SHP77 treated with DMSO at 0.1 percent for 48 hours (cell line): ENCODE measurements around the gene BCAT1.
"Not testable (repeated sequence)": the region's sequence is repeated elsewhere in the genome, so short reads cannot be mapped to it uniquely, and the experiment has no call there.

Source experiments
- DNase-seq: peaks from one replicate; lab custom pipeline; 2025; lab: John Stamatoyannopoulos, UW

Gene BCAT1

DNA sequence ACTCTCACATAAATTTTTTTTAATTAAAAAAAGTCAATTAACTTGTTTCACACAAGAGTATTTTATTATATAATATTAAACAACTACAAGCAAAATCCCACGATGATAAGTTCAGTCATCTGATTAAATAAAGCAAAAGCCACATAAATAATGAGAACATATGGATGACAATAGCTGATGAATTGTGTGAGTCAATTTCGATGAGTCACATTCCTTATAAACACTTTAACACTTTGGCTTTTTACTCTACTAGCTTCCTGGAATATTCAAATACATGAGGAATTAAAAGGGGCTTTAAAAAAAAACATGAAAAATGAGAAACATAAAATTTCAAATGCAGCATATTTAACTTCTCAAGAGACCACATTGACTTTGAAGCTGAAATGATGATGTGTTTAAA, 95.3 kb downstream of the BCAT1 start:
- no peak for DNase-seq

DNA sequence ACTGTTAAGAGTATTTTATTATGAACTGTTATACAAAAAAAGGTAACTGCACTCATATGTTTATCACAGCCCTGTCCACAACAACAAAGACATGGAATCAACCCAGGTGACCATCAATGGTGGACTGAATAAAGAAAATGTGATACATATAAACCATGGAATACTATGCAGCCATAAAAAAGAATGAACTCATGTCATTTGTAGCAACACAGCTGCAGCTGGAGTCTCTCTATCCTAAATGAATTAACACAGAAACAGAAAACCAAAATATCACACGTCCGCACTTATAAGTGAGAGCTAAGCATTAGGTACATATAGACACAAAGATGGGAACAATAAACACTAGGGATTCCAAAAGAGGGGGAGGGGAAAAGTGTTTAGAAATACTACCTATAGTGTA, 95.8 kb downstream of the BCAT1 start:
- DNase-seq, result no peak

GRCh38 chr12:24852420-24852819, 96.5 kb downstream of the BCAT1 start:
- DNase-seq, result no peak

- DNase-seq, result not testable (repeated sequence)
Measured at GRCh38 chr12:24851883-24852282, 97.0 kb downstream of the BCAT1 start.

GRCh38 chr12:24851341-24851740, 97.6 kb downstream of the BCAT1 start:
- DNase-seq, result no peak

DNA sequence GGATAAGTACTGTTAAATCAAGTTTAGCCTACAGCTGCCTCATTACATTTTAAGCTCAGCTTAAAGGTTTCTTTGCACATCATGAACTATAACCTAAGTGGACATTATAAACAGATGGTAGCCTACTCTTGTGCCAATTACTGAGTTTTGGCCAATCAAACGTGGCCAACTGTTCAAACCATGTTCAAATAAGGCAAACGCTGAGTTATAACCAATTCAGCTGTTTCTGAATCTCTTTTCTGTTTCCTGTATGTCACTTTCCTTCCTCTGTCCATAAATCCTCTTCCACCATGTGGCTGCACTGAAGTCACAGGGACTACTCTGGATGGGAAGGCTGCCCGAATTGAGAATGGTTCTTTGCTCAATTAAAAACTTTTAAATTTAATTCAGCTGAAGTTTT, 98.4 kb downstream of the BCAT1 start:
- no peak for DNase-seq

GRCh38 chr12:24848941-24849477, 99.9 kb downstream of the BCAT1 start:
- no peak for DNase-seq

DNA sequence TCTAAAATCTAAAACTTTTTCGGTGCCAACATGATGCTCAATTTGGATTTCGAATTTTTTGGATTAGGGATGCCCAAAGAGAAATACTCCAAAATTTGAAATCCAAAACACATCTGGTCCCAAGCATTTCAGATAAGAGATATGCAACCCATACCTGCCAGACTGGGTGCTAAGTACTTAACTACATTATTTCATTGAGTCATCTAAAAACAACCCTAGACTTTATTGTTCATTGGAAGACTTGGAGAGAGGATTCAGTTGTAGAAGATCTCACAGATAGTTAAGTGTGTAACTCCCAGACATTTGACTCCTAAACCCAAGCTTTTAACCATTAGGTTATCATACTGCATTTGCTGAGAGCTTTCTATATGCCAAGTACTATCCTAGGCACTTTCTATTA, 102.2 kb downstream of the BCAT1 start:
- no peak for DNase-seq

DNA sequence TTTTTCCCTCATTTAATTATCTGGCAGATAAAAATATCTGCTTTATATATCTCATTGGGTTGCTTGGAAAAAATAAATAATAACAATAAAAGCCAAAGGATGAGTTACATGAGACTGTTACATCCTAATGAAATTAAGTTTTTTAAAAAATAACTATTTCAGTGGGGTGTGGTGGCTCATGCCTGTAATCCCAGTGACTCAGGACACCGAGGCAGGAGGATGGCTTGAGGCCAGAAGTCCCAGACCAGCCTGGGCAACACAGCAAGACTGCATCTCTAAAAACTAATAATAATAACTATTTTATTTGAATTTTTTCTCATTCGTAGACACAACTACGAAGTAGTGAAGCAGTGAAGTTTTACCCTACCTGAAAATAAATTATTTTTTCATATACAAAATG, 103.3 kb downstream of the BCAT1 start:
- DNase-seq, result no peak

DNA sequence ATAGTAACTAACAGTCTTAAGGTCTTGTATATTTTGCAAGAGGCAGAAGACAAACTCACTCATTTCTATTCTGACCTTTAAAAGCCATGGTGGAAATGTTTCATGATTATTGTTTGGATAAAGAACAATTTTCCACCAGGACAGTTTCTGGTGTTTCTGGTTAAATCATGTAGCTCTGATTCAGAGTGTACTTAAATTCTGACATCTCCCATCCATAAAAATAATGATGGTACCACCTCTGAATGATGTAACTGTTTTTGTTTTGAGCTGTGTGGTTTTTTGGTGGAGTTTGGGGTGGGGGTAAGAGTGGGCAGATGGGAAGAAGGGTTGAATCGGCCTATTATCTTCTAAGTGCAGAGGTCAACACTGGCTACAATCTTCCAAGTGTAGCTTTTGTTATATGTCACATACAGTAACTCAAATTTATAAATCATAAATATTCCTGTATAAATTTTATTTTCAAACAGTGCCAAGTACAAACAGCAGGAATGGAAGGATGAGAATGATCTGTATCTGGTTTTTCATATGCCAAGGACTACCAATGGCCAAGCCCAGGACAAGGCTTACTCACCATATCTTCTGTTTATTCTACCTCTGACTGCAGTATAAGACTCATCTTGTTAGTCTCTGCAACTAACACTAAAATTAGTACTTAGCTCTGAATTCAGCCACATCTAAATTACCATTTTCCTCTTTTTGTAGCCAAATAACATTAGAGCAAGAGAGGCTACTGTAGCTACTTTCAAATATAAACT, 108.7 kb downstream of the BCAT1 start:
- DNase-seq, result no peak

GRCh38 chr12:24839268-24839791, 109.6 kb downstream of the BCAT1 start:
- DNase-seq, result no peak

DNA sequence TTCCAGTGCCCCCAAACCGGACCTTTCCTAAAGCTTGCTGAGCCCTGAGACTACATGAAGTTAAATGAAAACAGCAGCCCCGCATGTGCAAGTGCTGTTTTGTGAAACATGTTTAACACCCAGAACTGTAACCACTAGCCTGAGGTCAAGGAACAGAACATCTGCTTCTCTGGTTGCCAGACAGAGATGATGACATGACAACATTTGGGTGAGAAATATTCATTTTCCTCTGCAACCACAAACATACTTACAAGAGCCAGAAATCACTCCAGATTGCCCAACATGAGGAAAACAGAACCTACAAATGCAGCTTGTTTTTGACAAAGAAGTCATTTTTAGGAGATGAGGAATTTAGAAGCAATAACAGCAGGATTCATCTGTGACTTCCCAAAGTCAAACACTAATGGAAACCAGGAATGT, 110.4 kb downstream of the BCAT1 start:
- DNase-seq, result no peak

- no peak for DNase-seq
Measured at GRCh38 chr12:24835377-24835776, 113.5 kb downstream of the BCAT1 start.

- no peak for DNase-seq
Measured at GRCh38 chr12:24833513-24833912, 115.4 kb downstream of the BCAT1 start.

- no peak for DNase-seq
Measured at GRCh38 chr12:24823808-24824515, 124.9 kb downstream of the BCAT1 start.

DNA sequence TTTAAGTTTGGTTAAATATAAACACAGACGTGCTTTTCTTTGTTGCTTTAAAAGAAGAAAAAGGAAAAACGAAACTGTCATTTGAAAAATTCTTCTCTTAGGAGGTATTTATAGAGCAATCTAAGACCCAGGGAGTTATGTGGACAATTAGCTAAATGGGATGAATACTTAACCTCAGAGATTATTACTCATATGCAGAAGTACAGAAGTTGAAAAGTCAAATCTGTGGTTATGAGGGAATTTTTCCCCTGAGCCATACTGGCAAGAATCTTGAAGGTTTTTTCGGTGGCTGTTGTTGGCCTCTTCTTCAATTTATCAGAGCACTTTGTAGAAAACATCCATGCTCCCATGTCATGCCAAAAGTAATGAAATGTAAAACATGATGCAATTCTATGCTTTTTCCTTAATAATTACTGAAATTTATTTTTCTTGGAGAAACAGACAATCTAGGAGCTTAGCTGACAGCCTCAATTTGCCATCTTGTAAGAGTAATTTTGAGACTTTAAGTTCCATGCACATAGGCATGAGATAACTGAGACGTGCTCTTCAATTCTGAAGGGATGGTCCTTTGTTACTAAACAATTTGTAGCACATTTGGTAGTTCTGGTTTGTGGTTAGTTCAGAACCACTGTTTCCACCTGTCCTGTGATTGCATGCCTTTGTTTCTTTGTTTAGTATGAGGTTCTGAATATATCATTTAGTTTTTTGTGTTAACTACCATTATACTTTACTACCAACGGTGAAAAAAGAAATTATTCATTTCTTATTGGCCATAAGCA, 126.6 kb downstream of the BCAT1 start:
- no peak for DNase-seq

GRCh38 chr12:24821691-24822090, 127.2 kb downstream of the BCAT1 start:
- DNase-seq, result no peak

DNA sequence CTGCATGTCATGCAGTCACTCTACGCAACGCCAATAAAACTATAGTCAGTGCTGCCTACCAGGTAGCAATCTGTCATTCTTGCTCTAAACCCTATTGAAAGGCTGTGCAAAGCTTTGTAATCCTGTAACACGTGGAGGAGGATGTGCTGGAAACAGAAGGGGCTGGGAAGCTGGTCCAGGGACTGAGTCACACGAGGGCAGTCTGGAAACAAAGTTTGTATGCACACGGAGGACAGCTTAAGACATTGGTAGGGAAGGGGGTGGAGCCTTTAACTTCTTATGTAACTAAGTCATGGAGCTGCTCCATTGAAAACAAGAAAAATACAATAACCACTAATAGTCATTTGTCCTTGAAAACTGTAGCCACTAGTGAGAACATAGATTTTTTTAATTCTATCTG, 128.0 kb downstream of the BCAT1 start:
- DNase-seq, result no peak

GRCh38 chr12:24818351-24818750, 130.6 kb downstream of the BCAT1 start:
- no peak for DNase-seq

DNA sequence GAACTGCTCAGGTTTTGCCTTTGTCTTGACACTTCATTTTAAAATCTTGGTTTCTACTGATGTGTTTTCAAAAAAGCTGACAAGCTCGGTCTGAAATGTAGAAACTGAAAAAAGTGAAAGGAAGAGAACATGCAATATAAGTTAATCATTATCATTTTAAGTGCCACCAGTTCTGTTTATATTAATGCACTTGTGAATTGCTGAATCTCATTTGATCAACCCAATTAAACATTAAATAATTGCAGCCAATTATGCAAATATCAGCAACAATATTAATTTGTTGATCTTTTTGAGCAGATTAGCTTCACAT, 133.8 kb downstream of the BCAT1 start:
- DNase-seq, result no peak

GRCh38 chr12:24814379-24815113, 134.4 kb downstream of the BCAT1 start:
- DNase-seq, result no peak

DNA sequence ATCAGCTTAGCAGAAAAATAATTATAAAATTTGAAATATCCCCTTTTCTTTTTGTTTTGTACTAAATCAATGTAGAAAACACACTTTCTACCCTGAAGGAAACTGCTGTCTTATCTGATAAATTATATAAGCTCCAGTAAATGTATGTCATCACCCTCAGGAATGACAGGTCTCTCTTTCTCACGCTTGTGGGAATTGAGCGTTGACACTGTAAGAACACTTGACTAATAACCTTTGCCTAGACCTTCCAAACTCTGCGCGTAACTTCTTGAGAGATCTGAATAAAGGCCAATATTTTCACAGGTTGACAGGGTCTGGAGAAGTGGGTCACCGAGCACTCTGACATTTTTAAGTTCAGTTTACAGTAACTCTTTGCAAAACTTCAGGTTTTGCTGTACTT, 138.5 kb downstream of the BCAT1 start:
- DNase-seq, result no peak
